NCI-H524 (cell line): ENCODE results near the gene SLC25A1.

Source experiments
- DNase-seq, 2 experiments: peaks; one replicate each; lab custom pipeline; 2025; lab: John Stamatoyannopoulos, UW

The SLC25A1 gene

DNA sequence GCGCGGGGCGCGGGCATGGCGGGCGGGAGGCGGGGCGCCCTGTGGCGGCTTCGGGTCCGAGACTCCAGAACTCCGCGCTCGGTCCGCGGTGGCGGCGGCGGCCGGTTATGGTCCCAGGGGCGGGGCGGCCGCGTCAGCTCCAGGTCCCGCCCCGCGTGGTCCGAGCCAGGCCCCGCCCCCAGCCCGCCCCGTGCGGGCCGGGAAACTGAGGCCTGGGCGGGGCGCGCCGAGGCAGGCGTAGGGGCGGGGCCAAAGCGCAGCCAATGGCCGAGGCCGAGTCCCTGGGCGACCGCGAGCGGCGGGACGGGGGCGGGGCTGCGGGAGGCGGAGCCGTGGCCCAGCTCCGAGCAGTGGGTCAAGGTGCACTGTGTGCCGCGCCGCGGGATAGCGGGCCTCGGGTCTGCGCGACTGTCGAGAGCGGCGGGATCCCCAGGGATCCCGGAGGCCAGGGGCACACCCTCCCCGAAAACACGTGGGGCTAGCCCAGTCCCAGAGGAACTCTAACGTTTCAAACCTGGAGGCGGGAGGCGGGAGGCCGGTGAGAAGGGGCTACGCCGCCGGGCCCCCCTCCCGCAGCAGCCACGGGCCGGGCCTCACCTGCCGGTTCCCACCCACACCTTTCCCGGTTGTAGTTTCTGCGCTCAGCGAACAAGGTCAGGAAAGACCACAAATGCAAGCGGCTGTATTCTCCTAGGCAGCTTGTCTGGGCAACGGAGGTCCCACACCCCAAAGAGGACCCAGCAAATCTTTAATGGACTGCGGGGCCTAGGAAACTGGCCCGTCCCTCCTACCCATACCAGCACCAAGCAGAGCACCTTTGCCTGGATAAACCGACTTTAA, at the start of gene SLC25A1:
Gene SLC25A1 (minus strand): TSS at position 80 of the 840 bp plus-strand sequence. CDS start 63 bp downstream, at position 17.
- peak; percentile 53 to 81 for DNase-seq

DNA sequence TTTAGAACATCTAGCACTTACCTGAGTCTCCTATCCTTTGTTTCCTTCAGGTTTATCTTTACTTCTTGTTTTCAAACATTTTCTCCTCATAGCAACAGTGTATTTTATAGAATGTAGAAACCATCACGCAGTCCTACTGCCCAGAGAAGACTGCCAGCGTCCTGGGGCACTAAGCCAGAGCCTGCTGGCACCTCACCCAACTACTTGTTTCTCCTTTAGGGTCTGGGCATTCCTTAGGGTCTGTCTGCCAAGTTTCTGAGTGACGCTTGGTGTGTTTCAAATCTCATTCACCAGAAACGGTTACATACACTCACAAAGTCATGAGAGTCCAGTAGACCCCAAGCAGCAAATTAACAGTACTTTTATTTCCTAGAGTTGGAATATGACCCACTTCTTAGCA, 49.6 kb upstream of the SLC25A1 start:
- DNase-seq = no peak

DNA sequence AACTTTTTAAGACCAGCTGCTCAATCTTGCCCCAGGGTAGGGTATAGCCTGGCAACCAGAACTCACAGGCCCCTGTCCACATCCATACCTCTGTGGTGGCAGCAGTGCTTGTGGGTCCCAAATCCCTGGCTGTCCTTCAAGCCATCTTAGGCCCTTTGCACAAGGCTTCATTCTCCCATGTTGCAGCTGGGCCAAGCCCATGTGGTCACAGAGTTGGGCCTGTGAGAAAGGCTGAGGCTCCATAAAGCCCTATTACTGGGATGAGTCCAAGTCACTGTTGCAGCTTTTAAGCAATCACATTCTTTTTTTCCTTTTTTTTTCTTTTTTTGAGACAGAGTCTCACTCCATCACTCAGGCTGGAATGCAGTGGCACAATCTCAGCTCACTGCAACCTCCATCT, 47.9 kb upstream of the SLC25A1 start:
- DNase-seq = no peak

DNA sequence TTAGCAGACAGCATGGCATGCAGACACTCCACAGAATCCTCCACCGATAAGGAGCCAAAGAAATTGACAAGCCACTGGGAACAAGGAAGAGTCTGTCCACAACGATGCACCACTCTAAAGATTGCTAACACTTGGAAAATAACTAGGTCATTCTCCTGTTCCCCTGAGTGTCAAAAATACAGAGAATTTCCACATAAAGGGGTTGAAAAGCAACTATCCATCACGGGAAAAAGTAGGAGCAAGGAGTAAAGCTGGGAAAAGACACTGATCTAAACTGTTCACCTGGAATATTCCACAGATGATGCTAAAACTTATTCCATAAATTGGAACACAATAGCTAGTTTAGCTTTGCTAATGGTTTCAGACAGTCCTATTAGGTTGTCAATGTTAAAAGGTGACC, 47.0 kb upstream of the SLC25A1 start:
- DNase-seq = no peak

DNA sequence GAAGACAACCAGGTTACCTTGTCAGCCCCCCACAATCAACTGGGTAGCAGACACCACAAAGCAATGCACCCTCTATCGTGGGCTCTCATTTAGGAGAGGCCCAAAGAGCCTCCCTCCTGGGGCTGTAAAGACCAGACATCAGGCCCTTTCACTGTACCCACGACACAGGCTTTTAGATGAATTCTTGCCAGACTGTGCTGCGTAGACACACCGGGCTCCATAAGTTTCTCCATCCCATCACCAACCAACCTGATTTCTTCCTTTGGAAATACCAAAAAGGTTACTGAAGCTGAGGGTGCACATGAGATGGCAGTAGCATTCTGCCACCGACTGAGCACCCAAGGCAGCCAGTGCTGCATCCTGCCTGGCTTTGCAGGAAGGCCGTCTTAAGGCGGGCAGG, 46.4 kb upstream of the SLC25A1 start:
- DNase-seq = no peak

DNA sequence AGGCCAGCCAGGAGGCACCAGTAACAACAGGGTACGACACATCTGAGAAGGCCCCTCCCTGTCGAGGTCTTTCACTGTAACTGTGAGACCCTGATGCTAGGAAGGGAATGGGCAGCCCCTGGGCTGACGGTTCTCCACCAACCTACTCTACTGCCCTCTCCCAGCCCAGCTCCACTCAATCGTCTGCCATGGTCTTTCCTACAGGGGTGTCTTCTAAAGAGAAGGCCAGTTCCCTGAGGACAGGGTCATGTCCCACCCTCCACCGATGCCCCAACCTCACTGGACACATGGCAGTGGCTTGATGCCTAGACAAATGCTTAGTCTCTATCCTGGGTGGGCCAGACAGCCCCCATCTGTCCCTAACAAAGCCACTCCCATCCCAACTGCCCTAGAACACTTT, 46.0 kb upstream of the SLC25A1 start:
- DNase-seq = no peak

DNA sequence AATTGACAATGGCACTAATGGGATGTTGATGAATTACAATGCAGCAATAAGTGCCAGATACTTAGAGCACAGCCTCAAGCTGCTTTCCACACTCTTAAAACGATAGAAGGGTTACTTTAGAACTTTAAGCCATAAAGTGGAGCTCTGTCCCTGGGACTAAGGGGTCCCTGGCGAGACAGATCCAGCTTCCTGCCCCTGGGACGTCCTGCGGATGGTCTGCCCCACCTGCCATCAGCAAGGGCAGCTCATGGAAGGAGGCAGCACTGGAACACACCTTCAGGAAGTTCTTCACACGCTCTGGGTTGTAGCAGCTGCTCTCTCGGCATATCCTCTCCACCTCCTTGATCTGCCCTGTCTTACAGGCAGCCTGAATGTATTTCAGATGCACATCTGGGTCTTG, 45.1 kb upstream of the SLC25A1 start:
- DNase-seq = no peak

DNA sequence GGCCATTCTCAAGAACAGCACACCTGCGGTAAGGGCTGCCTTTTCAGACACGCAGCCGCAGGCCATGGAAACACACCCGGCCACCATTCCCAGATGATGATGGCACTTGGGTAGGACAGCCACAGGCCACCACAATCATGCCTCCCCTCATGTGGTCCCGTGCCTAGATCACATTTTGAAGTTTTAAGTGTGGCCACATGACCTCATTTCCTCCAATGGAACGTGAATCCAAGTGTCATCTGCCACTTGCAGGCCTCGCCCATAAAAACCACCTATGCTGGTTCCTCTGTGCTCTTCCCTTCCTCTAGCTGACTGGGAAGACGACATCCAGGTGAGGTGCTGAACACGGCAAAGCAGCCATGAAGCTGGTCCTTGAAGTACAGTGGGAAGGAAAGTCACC, 44.6 kb upstream of the SLC25A1 start:
- DNase-seq = no peak

DNA sequence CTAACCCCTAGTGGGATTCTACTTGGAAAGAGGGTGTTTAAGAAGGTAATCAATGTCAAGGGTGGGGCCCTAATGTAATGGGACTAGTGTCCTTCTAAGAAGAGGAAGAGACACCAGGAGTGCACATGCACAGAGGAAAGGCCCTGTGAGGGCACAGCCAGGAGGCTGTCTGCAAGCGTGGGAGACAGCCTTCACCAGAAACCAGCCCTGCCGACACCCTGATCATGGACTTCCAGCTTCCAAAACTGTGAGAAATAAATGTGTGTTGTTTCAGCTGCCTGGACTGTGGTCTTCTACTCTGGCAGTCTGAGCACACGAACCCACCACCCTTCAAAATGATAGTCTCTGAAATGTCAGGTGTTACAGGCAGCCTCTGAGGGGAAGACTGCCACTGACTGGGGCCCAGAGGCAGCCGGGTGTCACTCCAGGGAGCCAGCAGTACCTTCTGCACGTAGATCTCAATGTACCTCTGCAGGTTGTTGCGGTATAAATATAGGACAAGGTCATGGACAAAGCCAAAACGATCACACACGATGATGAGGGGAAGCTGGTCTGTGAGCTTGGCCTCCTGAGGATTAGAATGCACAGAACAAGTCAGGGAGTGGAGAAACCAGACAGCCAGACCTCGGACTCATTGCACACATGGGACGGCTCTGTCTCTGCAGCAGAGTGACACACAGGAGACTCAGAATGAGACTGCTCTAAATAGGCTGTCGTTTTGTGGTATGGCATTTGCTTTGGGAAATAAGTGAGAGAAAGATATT, 43.9 kb upstream of the SLC25A1 start:
- DNase-seq = no peak

DNA sequence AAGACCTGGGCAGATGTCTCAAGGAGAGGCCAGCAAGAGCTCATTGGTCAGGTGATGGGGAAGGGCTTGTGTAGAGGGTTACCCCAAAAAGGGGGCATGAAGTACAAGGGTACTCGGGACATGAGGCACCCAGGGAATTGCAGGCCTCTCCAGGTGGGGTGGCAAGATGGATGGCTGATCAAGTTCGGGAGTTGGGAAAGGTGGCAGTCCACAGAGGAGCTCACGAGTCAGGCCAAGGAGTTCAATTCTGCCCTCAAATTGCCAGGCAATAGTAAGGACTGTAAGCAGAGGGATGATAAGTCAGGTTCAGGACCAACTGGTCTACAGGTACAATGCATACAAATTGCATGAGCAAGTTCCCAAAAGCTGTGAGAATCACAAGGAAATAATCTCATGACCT, 42.3 kb upstream of the SLC25A1 start:
- DNase-seq = no peak

DNA sequence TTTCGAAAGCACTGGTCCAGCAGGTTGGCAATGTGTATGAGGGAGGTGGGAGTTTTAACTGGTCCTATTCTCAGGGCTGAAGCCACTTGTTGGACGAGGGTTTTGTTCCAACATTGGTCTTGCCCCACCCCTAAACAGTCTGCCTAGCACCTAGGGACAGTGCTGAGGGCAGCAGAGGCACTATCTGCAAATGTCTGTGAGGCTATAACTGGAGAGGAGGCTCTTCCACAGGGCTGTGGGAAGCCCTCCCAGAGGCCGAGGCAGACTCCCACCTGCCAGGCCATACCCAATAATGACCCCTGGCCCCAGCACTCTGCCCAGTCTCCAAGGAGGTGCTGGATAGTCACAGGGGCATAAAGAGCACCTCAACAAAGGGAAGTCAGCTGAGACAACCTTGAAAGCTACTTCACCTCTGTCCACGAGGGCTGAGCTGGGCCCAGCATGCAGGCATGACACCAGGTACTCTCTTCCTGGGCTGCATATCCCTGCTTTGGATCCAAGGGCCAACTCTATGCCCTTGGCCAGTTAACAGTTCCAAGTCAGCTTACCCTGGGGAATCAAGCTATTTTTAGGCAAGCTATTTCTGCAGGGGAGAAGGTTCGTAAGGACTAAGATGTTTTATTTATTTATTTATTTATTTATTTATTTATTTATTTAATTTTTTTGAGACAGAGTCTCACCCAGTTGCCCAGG, 40.2 kb upstream of the SLC25A1 start:
- no peak for DNase-seq

DNA sequence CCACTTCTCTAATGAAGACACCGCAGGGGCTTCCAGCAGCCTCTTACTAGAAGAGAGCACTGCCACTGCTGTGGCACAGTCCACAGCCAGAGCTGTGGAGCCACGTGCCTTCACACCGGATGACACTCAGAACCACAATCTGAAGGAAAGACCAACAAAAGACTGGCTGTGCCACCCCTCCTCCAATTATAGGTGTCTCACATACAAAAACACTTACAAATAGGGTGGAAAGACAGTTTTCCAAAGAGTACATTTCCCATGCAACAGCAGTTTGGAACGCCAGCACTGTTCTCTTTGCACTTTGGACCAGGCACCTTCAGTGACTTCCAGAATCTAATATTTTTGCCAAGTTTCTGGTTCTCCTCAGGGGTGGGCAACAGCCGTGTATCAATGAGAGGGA, 38.0 kb upstream of the SLC25A1 start:
- no peak for DNase-seq

DNA sequence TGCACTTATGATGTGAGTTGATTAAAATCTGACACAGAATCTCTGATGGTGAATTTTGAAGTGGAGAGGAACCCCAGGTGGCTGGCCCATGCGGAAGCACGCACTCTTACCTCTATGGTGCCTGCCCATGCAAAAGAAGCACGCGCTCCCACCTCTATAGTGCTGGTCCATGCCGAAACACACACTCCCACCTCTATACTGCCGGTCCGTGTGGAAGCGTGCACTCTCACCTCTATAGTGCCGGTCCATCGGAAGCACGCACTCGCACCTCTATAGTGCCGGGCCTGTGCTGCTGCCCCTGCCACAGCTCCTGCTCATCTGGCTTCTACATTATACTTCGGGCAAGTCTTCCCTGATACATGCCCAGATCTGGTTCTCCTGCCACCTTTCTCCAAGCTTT, 36.8 kb upstream of the SLC25A1 start:
- no peak for DNase-seq

DNA sequence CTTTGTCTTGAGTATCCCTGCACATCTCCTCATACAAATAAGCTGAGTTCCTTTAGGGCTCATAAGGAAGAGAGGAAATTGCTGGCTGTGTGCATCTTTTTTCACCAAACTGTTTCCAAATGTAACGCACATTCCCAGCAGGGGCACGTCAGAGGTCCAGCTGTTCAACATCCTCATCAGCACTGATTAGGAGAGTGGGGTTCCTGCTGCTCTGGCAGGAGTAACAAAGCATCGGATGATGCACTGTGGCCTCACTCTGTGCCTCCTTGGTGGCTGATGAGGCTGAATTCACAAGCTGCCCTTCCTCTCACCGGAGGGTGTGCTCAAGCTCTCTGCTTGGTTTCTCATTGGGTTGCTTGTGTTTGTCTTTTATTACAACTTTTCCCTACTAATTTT, 35.5 kb upstream of the SLC25A1 start:
- no peak for DNase-seq

DNA sequence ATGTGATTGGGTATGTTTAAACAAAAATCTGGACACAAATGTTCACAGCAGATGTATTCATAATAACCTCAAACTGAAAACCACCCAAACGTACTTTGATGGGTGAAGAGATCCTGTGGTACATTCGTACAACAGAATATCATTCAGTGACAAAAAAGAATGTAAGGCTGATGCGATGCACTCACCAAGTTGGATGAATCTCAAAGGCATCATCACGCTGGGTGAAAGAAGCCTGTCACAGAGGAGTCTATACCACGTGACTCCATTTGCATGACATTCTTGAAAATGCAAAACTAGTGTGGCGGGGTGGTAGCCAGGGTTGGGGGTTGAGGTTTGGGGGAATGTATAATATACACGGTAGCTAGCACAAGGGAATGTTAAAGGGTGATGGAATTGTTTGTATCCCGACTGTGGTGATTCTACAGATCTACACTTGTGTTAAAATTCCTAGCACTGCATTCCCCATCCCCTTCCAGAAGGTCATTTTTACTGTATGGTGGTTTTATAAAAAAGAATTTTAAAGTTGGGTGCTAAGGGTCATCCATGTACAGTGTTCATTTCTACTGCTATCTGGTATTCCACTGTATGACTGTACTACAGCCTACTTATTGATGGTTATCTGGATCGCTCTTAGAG, 35.0 kb upstream of the SLC25A1 start:
- no peak for DNase-seq

DNA sequence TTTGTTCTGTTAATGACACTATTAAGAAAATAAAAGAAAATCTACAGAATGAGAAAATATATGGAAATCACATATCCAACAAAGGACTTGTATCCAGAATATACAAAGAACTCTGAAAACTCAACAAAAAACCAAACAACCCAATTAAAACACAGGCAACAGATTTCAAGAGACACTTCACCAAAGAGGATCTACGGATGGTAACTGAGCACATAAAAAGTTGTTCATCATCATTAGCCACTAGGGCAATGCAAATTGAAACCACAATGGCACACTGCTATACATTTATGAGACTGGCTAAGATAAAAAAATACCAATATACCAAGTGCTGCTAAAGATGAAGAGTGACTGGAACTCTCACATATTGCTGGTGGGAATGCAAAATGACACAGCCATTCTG, 34.5 kb upstream of the SLC25A1 start:
- DNase-seq = no peak

DNA sequence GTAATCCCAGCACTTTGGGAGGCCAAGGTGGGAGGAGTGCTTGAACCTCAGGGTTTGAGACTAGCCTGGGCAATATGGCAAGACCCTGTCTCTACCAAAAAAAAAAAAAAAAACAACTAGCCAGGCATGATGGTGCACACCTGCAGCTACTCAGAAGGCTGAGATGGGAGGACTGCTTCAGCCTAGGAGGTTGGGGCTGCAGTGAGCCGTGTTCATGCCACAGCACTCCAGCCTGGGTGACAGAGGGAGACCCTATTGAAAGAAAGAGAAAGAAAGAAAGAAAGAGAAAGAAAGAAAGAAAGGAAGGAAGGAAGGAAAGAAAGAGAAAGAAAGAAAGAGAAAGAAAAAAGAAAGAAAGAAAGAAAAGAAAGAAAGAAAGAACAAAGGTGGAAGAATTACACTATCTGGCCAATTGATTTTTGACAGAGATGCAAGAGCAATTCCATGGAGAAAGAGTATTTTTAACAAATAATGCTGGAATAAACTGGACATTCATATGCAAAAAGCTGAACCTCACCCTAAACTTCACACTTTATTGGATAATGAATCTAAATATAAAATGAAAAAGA, 33.9 kb upstream of the SLC25A1 start:
- no peak for DNase-seq

DNA sequence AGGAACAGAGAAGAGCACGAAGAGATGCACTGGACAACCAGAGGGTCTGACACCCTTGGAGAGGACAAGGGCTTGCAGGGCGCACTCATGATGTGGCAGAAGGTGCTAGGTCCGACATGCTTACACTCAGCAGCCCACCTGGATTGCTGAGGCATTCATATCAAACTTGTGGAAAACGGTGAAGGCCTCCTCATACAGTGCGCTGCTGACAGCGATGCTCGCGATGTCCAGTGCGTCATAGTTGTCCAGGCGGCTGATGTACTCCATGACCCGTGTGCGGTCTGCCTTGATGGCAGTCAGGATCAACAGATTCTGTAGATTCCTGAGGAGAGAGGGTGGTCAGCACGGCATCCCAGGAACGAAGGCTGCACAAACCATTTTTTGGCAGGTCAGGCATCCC, 31.7 kb upstream of the SLC25A1 start:
- DNase-seq = no peak

DNA sequence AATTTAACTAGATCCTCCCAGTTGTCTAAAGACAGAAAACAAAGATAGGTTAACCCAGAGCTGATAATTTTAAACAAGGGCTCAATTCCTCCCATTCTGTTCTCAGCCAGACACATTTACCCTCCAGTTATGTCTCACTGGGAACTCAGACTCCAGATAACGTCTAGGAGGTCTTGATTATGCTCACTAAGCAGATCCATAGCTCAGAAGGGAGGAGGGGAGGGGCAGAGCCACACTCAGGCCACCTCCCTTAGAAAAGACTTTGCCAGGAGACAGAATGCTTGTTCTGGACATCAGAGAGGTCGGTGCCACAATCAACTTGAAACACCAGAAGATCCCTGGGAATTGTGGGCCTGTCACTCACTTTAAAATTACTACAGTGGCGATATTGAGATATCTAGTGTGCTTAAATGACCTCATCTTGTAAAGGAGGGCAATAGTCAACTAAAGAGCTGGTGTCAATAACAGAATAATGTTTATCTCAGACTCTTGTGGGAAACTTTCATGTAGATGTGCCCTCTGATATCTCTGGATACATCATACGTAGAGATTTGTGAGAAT, 29.8 kb upstream of the SLC25A1 start:
- DNase-seq = no peak

DNA sequence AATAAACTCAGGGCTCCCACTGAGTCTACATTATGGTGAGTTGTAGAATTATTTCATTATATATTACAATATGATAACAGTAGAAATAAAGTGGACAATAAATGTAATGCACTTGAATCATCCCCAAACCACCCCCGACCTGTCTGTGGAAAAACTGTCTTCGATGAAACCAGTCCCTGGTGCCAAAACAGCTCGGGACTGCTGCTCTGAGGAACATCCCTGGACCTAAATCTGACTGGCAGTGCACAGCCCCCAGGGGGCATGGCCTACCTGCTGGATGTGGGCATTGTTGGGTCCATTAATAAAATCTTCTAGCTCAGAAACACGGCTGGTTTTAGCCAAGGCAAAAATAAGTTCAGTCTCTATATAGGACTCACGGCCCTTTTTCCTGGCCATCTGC, 29.3 kb upstream of the SLC25A1 start:
- DNase-seq = no peak

DNA sequence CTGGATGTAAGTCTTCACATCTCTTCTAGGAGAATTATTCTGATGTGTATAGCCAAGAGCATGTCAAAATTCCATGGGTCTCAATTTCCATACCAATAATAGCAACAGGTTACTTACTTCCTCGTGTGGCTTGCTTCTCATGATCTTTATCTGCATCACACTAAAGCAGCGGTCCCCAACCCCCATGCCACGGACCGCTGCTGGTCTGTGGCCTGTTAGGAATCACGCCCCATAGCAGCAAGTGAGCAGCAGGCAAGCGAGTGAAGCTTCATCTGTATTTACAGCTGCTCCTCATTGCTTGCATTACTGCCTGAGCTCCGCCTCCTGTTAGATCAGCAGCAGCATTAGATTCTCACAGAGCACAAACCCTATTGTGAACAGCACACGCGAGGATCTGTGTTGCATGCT, 28.9 kb upstream of the SLC25A1 start:
- DNase-seq = no peak

DNA sequence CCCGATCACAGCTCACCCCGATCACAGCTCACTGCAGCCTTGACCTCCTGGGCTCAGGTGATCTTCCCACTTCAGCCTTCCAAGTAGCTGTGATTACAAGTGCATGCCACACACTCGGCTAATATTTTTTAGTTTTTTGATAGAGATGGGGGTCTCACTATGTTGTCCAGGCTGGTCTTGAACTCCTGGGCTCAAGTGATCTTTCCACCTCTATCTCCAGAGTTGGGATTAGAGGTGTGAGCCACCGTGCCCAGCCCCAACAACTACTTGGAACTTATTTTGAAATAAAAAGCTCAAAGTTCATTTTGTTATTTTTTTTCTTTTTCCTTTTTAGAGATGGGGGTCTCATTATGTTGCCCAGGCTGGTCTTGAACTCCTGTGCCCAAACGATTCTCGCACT, 27.8 kb upstream of the SLC25A1 start:
- no peak for DNase-seq
